Smooth muscle cell (in vitro differentiated cells): ENCODE data around the gene CSF1. TPM values are rescaled to one million over a fixed set of nuclear protein-coding genes. Genes with fewer than 3 reads are reported as not detected.

Experiments
- DNase-seq: peaks from one replicate; lab custom pipeline; 2025; ENCODE audit not compliant: unreplicated experiment; lab: John Stamatoyannopoulos, UW
- H2AFZ ChIP-seq: fragments of 200-600 bp; sonication (generic); 2 replicates; pipeline ENCODE4 v1.6.0; 2016; ENCODE audit warnings: antibody characterized with exemption, low read depth, mild to moderate bottlenecking
- H3F3A ChIP-seq: fragments of 200-600 bp; sonication (generic); 2 replicates; pipeline ENCODE4 v1.6.0; 2017; ENCODE audit warnings: antibody characterized with exemption, low read depth
- H3K27ac ChIP-seq: fragments of 200-600 bp; sonication (generic); 2 replicates; pipeline ENCODE4 v1.5.1; 2016; ENCODE audit warnings: low read depth, mild to moderate bottlenecking
- H3K27me3 ChIP-seq: fragments of 200-600 bp; sonication (generic); 2 replicates; pipeline ENCODE4 v1.6.1; 2016; ENCODE audit warnings: low read depth, mild to moderate bottlenecking
- H3K36me3 ChIP-seq: fragments of 200-600 bp; sonication (generic); 2 replicates; pipeline ENCODE4 v1.5.1; 2016; ENCODE audit warnings: low read depth
- H3K4me1 ChIP-seq: fragments of 200-600 bp; sonication (generic); 2 replicates; pipeline ENCODE4 v1.5.1; 2016; ENCODE audit warnings: low read depth
- H3K4me2 ChIP-seq: fragments of 200-600 bp; sonication (generic); 2 replicates; pipeline ENCODE4 v1.6.0; 2016; ENCODE audit warnings: mild to moderate bottlenecking
- H3K4me3 ChIP-seq: fragments of 200-600 bp; sonication (generic); 2 replicates; pipeline ENCODE4 v1.5.1; 2016; ENCODE audit warnings: mild to moderate bottlenecking
- H3K79me2 ChIP-seq: fragments of 200-600 bp; sonication (generic); 2 replicates; pipeline ENCODE4 v1.6.0; 2016; ENCODE audit warnings: low read depth, mild to moderate bottlenecking
- H3K9ac ChIP-seq: fragments of 200-600 bp; sonication (generic); 2 replicates; pipeline ENCODE4 v1.6.0; 2016; ENCODE audit warnings: low read depth
- H3K9me3 ChIP-seq: fragments of 200-600 bp; sonication (generic); replicated peaks from 2 replicates; pipeline ENCODE4 v1.5.1; 2016; ENCODE audit warnings: low read depth
- H4K20me1 ChIP-seq: fragments of 200-600 bp; sonication (generic); 2 replicates; pipeline ENCODE4 v1.6.0; 2016; ENCODE audit warnings: low read depth
- WGBS: methylation state at CpG from one replicate; pipeline ENCODE4 v1.1.7; 2016; ENCODE audit warnings: low lambda C conversion rate; 5-methylcytosine and 5-hydroxymethylcytosine counted together
- polyA plus RNA-seq: library from polyadenylated mRNA; unstranded; fragments of >200 nt; fragmentation: Nextera tagmentation; extraction: Ambion mirVana; gene quantifications from 2 replicates; pipeline ENCODE4 v1.2.1, GENCODE V29; 2016
- total RNA-seq: library from RNA; depleted of rRNA; stranded (reverse); fragments of >200 nt; gene quantifications from 2 replicates; pipeline ENCODE4 v1.2.3, GENCODE V29; 2014
- TF ChIP-seq, protein P1 (sequence below): fragments of 200-600 bp; sonication (generic); IDR thresholded peaks from 2 replicates; pipeline ENCODE4 v1.5.1; 2017; ENCODE audit warnings: borderline replicate concordance, mild to moderate bottlenecking, antibody characterized with exemption; ENCODE audit not compliant: insufficient read depth, poor library complexity, severe bottlenecking

Gene CSF1
- total and polyA plus RNA-seq, 2 experiments from 2014 or later: 22.4 to 30.9 TPM

DNA sequence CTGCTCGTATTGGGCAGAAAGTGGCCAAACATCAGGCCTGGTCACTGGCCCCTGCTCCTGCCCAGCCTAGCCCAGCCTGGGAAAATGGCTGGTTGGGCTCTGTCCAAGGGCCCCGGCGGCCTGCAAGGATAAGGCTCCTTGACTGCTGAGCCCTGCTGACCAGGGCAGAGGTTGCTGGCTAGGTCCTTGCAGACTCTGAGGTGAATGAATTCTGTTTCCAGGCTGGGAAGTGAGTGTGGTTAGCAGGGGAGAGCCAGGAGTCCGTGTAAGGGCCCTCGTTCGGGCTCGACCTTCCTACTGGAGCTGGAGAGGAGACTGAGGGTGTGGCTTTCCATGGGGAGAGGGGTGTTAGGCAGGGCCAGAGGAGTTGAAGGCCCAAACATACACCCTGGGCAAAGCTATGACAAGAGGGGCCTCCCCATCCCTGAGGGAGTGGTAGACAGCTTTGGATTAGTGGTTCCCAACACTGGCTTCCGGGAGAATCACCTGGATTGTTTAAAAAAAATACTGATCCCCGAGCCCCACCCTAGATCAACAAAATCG, 20.6 kb downstream of the CSF1 start:
- Histone ChIP-seq H2AFZ (no peak overlapping the region), H3K4me1 (peaks cover 18% of the 10 kb centered on the region), H3K4me3 (no peak overlapping the region), H3K27ac (peak overlapping the region; percentile 38), H3K36me3 (no peaks in the 10 kb centered on the region), H4K20me1 (no peaks in the 10 kb centered on the region), H3K4me2 (no peak overlapping the region), H3K27me3 (no peaks in the 10 kb centered on the region), H3K9ac (no peak overlapping the region), H3K9me3 (no peaks in the 10 kb centered on the region), H3K79me2 (no peaks in the 10 kb centered on the region), H3F3A (peaks cover 6% of the 10 kb centered on the region)
- 36% methylated on average over 10 of the region's 10 CpGs for WGBS
- DNase-seq: no peak
- TF ChIP-seq, protein P1, sequence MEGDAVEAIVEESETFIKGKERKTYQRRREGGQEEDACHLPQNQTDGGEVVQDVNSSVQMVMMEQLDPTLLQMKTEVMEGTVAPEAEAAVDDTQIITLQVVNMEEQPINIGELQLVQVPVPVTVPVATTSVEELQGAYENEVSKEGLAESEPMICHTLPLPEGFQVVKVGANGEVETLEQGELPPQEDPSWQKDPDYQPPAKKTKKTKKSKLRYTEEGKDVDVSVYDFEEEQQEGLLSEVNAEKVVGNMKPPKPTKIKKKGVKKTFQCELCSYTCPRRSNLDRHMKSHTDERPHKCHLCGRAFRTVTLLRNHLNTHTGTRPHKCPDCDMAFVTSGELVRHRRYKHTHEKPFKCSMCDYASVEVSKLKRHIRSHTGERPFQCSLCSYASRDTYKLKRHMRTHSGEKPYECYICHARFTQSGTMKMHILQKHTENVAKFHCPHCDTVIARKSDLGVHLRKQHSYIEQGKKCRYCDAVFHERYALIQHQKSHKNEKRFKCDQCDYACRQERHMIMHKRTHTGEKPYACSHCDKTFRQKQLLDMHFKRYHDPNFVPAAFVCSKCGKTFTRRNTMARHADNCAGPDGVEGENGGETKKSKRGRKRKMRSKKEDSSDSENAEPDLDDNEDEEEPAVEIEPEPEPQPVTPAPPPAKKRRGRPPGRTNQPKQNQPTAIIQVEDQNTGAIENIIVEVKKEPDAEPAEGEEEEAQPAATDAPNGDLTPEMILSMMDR: no peak

DNA sequence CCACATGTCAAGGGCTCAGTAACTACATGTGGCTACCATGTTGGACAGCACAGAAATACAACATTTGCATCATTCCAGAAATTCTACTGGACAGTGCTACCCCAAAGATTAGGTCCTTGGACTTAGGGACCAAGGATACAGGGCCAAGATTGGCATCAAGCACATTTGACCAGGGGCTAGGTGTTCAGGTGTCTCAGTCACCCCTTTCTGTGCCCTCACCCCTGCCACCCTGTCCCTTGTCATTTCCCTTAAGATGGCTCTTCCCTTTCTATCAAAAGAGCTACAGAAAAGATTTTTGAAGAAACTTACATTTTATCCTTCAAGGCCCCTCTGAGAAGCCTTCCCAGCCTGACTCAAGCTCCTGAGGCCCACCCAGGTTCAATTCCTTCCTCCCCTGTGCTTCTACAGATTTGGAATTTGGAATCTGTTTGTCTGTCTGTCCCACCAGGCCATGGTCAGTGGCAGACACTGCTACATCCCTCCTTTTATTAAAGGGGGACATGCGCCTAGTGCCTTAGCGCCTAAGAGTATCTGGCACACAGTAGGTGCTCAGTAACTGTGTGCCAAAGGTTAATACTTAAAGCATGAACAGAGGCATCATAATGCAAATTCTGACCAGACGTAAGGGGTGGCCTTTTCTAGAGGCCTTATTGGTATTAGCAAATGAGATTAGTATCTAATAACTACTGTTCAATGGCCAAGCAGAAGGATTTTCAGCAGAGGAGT, 21.4 kb downstream of the CSF1 start:
- H3F3A ChIP-seq: peaks cover 6% of the 10 kb centered on the region
- H2AFZ ChIP-seq: no peak overlapping the region
- no peaks in the 10 kb centered on the region for H3K27me3 ChIP-seq
- TF ChIP-seq, protein P1: no peak
- H3K27ac ChIP-seq: no peak overlapping the region
- 96% methylated on average over 3 of the region's 3 CpGs for WGBS
- no peaks in the 10 kb centered on the region for H3K79me2 ChIP-seq
- H3K36me3 ChIP-seq: no peaks in the 10 kb centered on the region
- peaks cover 18% of the 10 kb centered on the region for H3K4me1 ChIP-seq
- no peak overlapping the region for H3K4me3 ChIP-seq
- no peak overlapping the region for H3K4me2 ChIP-seq
- no peak for DNase-seq
- no peaks in the 10 kb centered on the region for H3K9me3 ChIP-seq
- H3K9ac ChIP-seq: no peak overlapping the region
- H4K20me1 ChIP-seq: no peaks in the 10 kb centered on the region

DNA sequence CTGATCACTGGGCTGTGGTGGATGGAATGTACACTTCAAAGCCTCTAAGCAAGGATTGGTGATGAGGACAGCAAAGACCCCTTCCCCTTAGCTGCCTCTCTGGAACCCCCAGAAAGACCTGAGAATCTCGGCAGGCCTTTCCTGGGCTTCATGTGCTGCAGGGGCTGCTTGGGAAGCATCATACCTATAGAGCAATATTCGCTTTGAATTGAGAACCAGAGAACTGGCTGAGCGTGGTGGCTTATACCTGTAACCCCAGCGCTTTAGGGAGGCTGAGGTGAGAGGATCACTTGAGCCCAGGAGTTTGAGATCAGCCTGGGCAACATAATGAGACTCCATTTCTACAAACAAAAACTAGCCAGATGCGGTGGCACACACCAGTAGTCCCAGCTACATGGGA, 22.0 kb downstream of the CSF1 start:
- Histone ChIP-seq H3K27ac (no peak overlapping the region), H3K9ac (no peak overlapping the region), H3K4me1 (peaks cover 18% of the 10 kb centered on the region), H3K27me3 (no peaks in the 10 kb centered on the region), H3K36me3 (no peaks in the 10 kb centered on the region), H3K4me3 (no peak overlapping the region), H3K9me3 (peaks cover 3% of the 10 kb centered on the region), H3K4me2 (no peak overlapping the region), H4K20me1 (no peaks in the 10 kb centered on the region), H3F3A (peaks cover 6% of the 10 kb centered on the region), H2AFZ (no peak overlapping the region), H3K79me2 (no peaks in the 10 kb centered on the region)
- no peak for DNase-seq
- 95% methylated on average over 5 of the region's 5 CpGs for WGBS
- TF ChIP-seq, protein P1: no peak
